RPMI7951 (cell line): ENCODE data around the gene SLC22A3. TPM values are rescaled to one million over a fixed set of nuclear protein-coding genes. Genes with fewer than 3 reads are reported as not detected.
"Not testable (repeated sequence)": the region's sequence is repeated elsewhere in the genome, so short reads cannot be mapped to it uniquely, and the experiment has no call there.

Experiments
- DNase-seq: peaks from one replicate; pipeline ENCODE4 v3.0.0-alpha.2; 2012; ENCODE audit warnings: low read depth
- total RNA-seq: library from RNA; depleted of rRNA; stranded (reverse); fragments of >200 nt; shearing (Covaris generic); gene quantifications from 2 replicates; pipeline ENCODE4 v1.2.3, GENCODE V29; 2014

The SLC22A3 gene
- total RNA-seq, 1 experiment from 2014 or later: 2.2 TPM

DNA sequence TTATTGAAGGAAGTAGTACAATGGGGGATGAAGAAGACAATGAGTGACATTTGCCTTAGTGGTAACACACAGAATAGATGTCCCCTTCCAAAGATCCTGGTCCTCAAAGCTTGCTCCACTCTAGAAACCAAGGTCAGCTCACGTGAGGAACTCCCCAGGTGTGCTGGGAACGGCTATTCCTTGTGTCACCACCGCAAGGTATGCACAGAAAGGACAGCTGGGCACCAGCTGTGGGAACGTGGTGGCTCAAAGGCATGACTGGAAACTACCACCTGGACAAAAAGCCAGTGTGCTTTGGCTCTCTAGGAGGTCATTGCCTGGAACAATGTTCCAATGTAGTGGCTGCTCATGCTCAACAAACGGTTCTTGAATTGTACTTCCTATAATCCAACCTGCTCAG, 94.0 kb downstream of the SLC22A3 start:
- no peak for DNase-seq

- DNase-seq: no peak
Observed at GRCh38 chr6:160445130-160445529, 97.0 kb downstream of the SLC22A3 start.

GRCh38 chr6:160447350-160447749, 99.2 kb downstream of the SLC22A3 start:
- no peak for DNase-seq

- not testable (repeated sequence) for DNase-seq
Observed at GRCh38 chr6:160449787-160450186, 101.6 kb downstream of the SLC22A3 start.

- no peak for DNase-seq
Observed at GRCh38 chr6:160450849-160451248, 102.7 kb downstream of the SLC22A3 start.

DNA sequence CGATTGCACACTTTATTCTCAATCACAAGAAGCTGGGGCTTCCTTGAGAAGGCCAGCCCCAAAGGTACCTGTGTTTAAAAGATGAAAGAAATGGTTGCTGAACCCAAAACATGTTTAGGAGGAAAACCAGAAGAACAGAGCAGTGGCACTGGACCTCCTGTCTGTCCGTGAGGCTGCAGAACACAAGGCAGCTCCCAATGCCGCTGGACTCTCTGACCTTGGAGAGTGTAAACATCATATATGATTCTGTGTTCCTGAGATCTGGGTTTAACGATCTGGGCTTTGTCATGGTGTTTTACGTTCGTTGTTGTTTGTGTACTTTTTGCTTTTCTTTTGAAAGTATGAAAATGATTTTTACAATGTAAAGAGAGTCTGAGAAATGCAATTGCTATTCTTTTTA, 106.1 kb downstream of the SLC22A3 start:
- no peak for DNase-seq

DNA sequence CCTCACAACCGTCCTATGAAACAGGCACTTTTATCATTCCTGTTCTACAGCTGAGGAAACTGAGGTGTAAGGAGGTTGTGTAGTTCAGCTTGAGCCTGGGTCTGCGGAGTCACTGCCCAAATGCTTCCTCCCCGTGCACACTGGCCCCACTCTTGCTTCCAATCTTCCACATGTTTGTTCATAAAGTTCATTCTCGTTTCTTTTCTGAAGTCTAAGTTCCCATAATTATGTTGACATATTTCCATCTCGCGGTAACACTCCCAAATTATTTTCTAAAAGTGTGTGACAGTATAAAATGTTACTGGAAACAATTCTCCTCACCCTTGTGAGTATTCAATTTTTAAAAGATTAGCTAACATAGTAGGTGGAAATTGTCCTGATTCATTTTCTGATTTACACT, 106.9 kb downstream of the SLC22A3 start:
- DNase-seq: no peak

DNA sequence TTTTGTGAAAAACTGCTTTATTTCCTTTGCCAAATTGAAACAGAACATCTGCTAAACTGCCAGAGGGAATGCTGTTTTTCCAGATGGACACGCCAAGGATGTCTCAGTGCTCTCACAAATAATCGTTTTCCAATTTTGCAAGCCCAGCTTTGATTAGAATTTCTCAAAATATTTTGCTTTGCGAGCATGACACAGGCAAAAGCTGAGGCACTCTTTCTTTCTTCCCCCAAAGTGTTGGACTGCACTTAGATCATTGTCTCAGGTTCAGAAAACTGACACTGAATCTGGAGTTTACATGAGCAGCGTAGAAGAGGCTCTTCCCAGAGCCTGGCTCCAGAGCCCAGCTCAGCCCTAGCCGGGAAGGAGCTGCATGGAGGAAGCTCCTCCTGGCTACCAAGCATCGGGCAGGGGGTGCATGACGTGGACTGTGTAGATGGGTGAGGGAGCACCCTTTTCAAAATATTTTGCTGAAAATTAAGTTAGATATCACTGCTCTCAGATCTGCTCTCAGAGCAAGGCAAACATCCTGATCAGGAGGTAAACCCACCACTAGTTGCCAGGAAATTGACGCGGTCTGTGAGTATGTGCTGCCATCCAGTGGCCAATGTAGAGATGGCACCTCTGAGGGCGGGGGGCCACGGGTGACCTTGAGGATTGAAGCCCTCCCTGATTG, 107.5 kb downstream of the SLC22A3 start:
- DNase-seq: peak; percentile 63

- DNase-seq: no peak
Observed at GRCh38 chr6:160456214-160456546, 108.0 kb downstream of the SLC22A3 start.

GRCh38 chr6:160457823-160458222, 109.6 kb downstream of the SLC22A3 start:
- no peak for DNase-seq

- peak; percentile 44 for DNase-seq
Observed at GRCh38 chr6:160461641-160462040, 113.5 kb downstream of the SLC22A3 start.

DNA sequence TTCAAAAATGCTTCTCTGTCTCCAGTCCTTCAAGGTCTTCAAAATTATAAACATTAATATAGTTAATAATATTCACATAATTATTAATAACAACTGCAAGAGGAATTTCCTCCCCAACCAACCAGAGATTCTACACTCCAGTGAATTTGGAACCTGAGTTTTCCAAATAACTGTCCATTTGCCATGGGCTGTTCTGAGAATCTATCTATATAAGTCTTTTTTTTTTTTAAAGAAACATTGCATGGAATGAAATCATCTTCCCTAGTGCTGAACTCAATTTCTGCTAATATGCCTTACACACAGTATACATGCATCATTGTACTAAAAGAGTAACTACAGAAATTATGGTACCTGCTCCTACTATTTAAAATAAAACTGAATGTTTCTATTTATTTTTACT, 113.9 kb downstream of the SLC22A3 start:
- DNase-seq: peak; percentile 67

- DNase-seq: peak; percentile 96
Observed at GRCh38 chr6:160462551-160463109, 114.5 kb downstream of the SLC22A3 start.

DNA sequence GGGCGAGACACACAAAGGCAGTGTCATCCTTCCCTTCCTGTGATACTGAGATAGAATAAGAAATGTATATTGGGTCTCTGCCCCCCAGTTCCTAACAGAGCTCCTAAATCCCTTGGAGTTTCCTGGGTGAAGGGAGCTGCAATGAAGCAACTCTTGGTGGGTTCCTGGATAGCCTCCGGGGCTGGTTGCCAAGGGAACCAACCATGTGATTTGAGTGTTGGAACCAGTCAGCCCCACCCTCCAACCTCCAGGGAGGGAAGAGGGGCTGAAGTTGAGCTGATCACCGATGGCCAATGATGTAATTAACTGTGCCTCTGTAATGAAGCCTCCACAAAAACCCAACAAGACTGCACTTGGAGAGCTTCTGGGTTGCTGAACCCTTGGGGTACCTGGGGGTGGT, 116.6 kb downstream of the SLC22A3 start:
- peak; percentile 48 for DNase-seq

DNA sequence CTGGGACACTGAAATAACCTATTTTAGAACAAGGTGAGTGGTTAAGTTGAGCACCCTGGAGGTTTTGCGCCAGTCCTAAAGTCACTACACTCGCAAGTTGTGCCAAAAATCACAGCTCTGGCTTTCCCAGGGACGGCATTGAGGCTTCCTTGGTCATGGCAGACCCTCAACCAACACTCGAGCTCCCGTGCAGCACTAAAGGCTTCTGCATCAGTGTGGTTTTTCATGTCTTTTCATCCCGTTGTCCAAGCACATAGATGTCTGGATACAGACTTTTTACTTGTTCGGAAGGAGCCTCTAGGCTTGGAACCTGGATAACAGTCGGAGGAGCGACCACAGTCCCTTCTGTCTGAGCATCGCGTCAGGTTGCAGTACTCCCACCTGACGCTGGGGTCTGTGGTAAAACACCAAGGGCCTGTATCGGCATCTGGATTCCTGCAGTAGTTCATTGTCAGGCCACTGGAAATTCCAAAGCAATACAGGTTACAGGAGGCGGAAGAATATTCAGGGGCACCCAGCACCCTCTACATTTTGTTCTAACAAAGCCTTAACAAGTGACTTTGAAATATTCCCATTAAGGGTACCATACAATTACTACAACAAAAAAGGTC, 119.2 kb downstream of the SLC22A3 start:
- DNase-seq: not testable (repeated sequence)

- DNase-seq: no peak
Observed at GRCh38 chr6:160469153-160469552, 121.0 kb downstream of the SLC22A3 start.

GRCh38 chr6:160476056-160476455, 127.9 kb downstream of the SLC22A3 start:
- DNase-seq: not testable (repeated sequence)

DNA sequence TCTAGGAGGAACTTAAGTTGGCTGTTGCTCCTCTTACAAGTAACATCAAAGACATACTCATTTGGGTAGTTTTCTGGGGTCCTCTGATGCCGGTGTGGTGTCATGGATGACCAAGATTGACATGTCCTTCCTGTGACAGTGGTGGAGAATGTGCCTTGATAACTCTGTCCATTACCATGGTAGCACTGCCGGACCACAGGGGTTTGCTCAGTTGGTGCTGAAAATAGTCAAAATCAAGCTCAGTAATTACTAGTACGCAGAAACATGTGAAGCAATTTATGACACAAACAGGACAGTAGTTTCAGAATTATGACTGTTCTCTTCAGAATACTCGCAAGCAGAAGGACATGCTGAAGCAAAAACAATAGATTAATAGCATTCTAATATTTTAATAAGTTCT, 128.9 kb downstream of the SLC22A3 start:
- DNase-seq: not testable (repeated sequence)

DNA sequence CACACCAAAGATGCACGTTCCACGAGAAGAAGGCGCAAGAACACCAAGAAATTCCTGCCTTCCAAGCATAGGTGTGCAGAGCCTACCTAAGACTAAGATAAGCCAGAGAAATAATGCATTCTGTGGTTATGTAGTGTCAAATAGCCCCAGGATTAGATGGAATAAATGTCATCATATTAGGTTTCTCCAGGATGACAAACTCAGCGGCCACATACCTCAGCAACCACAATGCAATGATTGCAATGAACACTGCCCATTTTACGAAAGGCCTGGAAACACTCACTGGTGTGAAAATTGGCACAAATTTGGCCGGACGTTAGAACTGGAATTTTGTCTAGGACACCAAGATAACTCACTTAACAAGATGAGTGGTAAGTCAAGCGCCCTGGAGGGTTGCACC, 129.7 kb downstream of the SLC22A3 start:
- DNase-seq: peak; percentile 63

DNA sequence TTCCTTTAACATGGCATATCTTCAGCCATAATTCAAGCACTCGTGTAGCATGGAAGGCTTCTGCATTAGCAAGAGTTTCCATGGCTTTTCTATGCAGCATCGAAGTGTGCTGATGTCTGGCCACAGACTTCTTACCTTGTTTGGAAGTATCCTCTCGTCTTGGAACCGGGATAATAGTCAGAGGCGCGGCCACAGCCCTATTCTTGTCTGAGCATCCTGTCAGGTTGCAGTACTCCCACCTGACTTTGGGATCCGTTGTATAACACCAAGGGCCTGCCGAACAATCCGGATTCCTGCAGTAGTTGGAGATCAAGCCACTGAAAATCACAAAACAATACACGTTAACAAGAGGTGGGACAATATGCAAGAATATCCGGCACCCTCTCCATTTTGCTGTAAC, 138.9 kb downstream of the SLC22A3 start:
- DNase-seq: no peak

DNA sequence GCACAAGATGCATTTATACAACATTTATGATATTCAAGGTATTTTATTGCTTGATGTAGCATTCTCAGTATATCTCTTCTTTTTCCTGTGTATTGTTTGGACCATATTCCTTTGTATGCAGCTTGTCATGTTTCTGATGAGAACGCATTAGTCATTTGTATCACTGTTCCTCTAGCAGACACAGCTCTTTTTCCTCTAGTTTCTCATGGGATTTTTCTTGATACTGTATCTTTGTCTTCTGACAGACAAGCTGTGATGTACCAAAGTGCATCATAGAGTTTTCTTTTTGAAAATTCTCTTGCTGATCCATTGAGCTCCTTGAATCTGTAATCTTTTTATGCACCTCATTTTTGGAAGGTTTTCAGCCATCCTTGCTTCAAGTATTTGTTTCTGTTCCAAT, 140.9 kb downstream of the SLC22A3 start:
- DNase-seq: no peak

DNA sequence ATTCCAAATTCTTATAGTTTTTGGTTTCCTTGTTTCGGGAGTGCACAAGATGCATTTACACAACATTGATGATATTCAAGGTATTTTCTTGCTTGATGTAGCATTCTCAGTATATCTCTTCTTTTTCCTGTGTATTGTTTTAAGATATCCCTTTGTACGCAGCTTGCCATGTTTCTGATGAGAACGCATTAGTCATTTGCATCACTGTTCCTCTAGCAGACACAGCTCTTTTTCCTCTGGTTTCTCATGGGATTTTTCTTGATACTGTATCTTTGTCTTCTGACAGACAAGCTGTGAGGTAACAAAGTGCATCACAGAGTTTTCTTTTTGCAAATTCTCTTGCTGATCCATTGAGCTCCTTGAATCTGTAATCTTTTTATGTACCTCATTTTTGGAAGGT, 146.4 kb downstream of the SLC22A3 start:
- no peak for DNase-seq

DNA sequence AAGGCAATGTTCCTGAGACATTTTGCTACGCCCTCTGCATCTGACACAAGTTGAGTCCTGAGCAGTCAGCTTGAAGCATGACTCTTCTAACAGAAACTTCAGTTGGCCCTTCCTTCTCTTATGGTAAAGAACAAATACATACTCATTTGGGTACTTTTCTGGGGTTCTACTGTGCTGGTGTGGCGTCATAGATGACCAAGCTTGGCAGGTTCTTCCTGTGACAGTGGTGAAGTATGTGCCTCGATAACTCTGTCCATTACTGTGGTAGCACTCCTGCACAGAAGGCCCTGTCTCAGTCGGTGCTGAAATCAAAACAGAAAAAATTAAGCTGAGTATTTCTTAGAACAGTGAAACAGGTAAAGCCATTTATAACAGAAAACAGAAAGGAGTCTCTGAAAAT, 152.5 kb downstream of the SLC22A3 start:
- no peak for DNase-seq
